KOPT-K1 (cell line): Measurements from ENCODE around the gene LDHA.
A peak's percentile ranks its signal among the peaks of the same experiment; 100 is the strongest.

Source experiments
- H3K27ac ChIP-seq: fragments of 200-600 bp; sonication (generic); 2 replicates; pipeline ENCODE4 v1.5.1; 2016; ENCODE audit warnings: antibody characterized with exemption, mild to moderate bottlenecking, low read depth, low read length; ENCODE audit not compliant: poor library complexity, severe bottlenecking
- H3K36me3 ChIP-seq: fragments of 200-600 bp; sonication (generic); 2 replicates; pipeline ENCODE4 v1.5.1; 2017; ENCODE audit warnings: antibody characterized with exemption, mild to moderate bottlenecking, low read length, moderate library complexity; ENCODE audit not compliant: insufficient read depth
- H3K9me3 ChIP-seq: fragments of 200-600 bp; sonication (generic); 2 replicates; pipeline ENCODE4 v1.5.1; 2017; ENCODE audit warnings: antibody characterized with exemption, low read length, mild to moderate bottlenecking; ENCODE audit not compliant: insufficient read depth, poor library complexity, severe bottlenecking

Gene LDHA

GRCh38 chr11:18394275-18394927 is at the start of gene LDHA:
Gene LDHA (plus strand): TSS chr11:18394563. CDS start chr11:18396843, 2,280 bp downstream.
- Histone ChIP-seq H3K27ac (peak within 1 kb of the TSS; percentile 94), H3K9me3 (no peaks in the 10 kb centered on the region), H3K36me3 (peaks cover 40% of the 10 kb centered on the region)

- Histone ChIP-seq H3K27ac (no peak overlapping the region), H3K36me3 (peaks cover 95% of the 10 kb centered on the region), H3K9me3 (no peaks in the 10 kb centered on the region)
These were observed 46.8 kb upstream of the LDHA start for GRCh38 chr11:18347471-18348125.

GRCh38 chr11:18352581-18352980 is 41.8 kb upstream of the LDHA start:
- Histone ChIP-seq H3K27ac (no peak overlapping the region), H3K36me3 (peaks cover 94% of the 10 kb centered on the region)

DNA sequence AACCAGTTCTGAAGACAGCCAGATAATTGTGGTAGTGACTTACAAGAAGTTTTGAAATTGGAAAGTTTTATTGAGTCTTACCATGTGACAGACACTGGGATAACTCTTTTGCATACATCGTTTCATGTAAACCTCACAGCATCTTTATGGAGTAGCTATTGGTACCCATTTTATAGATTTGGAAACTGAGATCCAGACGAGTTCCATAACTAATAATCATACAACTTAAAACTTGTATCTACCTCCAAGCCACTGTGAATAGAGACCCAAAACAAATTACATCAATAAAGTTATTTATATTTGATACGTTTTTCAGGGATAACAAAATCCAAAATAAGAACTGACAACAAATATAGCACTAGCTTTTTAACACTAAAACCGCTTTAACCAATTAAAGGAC is 35.7 kb upstream of the LDHA start:
- Histone ChIP-seq H3K9me3 (no peaks in the 10 kb centered on the region), H3K27ac (no peak overlapping the region), H3K36me3 (peaks cover 92% of the 10 kb centered on the region)

More at GRCh38 chr11:18352581-18352980, 41.8 kb upstream of the LDHA start:
- H3K9me3 ChIP-seq: no peaks in the 10 kb centered on the region

DNA sequence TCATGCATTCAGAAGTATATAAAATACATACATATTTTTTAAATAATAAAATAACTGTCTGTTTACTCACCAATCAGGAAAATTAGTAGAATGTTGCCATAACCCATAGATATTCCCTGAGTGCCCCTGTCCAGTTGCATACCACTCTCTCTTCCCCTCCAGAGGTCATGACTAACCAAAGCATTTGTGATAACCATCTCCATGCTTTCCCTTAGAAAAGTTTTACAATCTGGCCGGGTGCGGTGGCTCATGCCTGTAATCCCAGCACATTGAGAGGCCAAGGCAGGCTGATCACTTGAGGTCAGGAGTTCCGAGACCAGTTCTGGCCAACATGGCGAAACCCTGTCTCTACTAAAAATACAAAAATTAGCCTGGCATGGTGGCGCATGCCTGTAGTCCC is 33.2 kb upstream of the LDHA start:
- peaks cover 95% of the 10 kb centered on the region for H3K36me3 ChIP-seq
- H3K9me3 ChIP-seq: no peaks in the 10 kb centered on the region
- no peak overlapping the region for H3K27ac ChIP-seq

GRCh38 chr11:18364495-18365073 is 29.8 kb upstream of the LDHA start:
- Histone ChIP-seq H3K27ac (no peak overlapping the region), H3K36me3 (peaks cover 86% of the 10 kb centered on the region), H3K9me3 (no peaks in the 10 kb centered on the region)

GRCh38 chr11:18365741-18366140 is 28.6 kb upstream of the LDHA start:
- Histone ChIP-seq H3K9me3 (no peaks in the 10 kb centered on the region), H3K36me3 (peaks cover 75% of the 10 kb centered on the region), H3K27ac (peak overlapping the region; percentile 48)

GRCh38 chr11:18366286-18366685 is 28.1 kb upstream of the LDHA start:
- Histone ChIP-seq H3K9me3 (no peaks in the 10 kb centered on the region), H3K27ac (peak overlapping the region; percentile 48), H3K36me3 (peaks cover 69% of the 10 kb centered on the region)

DNA sequence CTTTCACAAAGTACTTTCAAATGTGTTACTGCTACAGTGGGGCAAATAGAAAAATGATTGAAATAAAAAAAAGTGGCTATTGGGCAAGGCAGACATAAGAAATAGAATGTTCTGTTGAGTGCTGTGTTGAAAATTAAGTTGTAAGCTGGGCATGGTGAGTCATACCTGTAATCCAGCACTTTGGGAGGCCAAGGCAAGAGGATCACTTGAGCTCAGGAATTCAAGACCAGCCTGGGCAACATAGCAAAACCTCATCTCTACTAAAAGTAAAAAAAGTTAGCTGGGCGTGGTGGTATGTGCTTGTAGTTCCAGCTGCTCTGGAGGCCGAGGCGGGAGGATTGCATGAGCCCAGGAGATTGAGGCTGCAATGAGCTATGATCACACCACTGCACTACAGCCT is 26.9 kb upstream of the LDHA start:
- peaks cover 59% of the 10 kb centered on the region for H3K36me3 ChIP-seq
- H3K27ac ChIP-seq: no peak overlapping the region
- H3K9me3 ChIP-seq: no peaks in the 10 kb centered on the region

- Histone ChIP-seq H3K9me3 (no peaks in the 10 kb centered on the region), H3K36me3 (peaks cover 55% of the 10 kb centered on the region), H3K27ac (no peak overlapping the region)
These were observed 26.1 kb upstream of the LDHA start for GRCh38 chr11:18368221-18368620.

DNA sequence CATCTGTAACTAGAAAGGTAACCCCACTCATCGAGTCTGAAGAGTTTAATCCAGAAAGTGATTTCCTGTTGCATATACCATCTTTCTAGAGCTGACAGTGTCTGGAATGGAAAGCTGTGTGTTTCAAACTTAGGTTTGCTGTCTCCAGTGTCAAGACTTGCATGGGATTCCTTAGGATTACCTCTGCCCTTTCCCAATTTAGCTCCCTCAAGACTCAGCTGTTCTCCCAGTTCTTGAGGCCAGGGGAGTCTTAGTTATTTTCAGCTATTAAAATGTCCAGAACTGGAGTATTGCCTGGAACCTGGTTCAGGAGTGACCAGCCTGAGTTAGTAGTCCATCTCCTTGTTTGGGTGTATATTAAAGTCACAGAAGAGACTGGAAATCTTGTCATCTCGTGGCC is 25.0 kb upstream of the LDHA start:
- peaks cover 43% of the 10 kb centered on the region for H3K36me3 ChIP-seq
- H3K9me3 ChIP-seq: no peaks in the 10 kb centered on the region
- no peak overlapping the region for H3K27ac ChIP-seq

GRCh38 chr11:18371279-18371678 is 23.1 kb upstream of the LDHA start:
- Histone ChIP-seq H3K36me3 (peaks cover 24% of the 10 kb centered on the region), H3K9me3 (no peaks in the 10 kb centered on the region), H3K27ac (no peak overlapping the region)

DNA sequence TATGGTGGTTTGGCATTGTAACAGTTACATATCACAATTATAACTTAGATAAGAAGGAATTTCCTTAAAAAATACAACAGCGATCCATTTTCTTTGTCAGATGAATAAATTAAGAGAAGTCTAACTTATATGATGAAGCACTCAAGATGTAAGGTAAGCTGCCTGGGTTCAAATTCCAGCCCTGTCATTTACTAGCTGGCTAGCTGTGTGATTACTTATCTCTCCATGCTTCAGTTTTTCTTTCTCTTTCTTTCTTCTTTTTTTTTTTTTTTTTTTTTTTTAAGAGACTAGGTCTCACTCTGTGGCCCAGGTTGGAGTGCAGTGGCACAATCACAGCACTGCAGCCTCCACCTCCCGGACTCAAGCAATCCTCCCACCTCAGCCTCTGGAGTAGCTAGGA is 22.2 kb upstream of the LDHA start:
- peaks cover 15% of the 10 kb centered on the region for H3K36me3 ChIP-seq
- no peak overlapping the region for H3K27ac ChIP-seq

DNA sequence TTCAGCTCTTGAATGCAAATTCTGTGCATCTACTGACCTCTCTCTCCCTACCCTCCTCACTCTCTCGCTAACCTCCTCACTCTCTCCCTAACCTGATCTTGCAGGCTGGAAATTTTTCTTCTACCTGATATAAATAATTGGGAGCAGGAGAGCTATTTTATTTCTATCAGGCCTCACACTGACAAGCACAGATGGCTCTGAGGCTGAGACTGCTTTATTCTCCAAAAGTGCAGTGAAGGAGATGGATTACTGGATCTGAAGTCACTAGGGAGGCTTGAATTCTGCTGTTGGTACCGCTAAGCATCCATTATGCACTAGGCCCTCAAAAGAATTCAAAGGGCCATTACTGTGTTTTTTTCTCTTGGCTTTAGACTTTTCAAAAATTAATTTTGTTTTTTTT is 19.4 kb upstream of the LDHA start:
- Histone ChIP-seq H3K27ac (no peak overlapping the region), H3K36me3 (no peaks in the 10 kb centered on the region), H3K9me3 (no peaks in the 10 kb centered on the region)

More for the DNA sequence above, 22.2 kb upstream of the LDHA start:
- H3K9me3 ChIP-seq: no peaks in the 10 kb centered on the region

DNA sequence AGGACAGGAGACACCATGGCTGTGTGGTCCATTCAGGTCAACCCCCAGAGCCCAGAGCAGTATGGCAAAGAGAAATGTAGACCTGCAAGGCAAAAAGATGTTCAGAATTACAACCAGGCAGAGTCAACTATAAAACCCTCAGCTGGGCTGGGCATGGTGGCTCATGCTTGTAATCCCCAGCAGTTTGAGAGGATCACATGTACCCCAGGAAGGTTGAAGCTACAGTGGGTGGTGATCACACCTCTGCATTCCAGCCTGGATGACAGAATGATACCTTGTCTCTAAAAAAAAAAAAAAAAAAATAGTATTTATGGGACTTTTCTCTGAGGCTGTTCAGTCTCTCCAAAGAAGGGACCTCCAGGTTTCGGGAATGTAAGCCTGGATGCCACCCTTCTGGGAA is 18.4 kb upstream of the LDHA start:
- Histone ChIP-seq H3K27ac (no peak overlapping the region), H3K9me3 (no peaks in the 10 kb centered on the region), H3K36me3 (no peaks in the 10 kb centered on the region)

GRCh38 chr11:18379201-18379600 is 15.2 kb upstream of the LDHA start:
- Histone ChIP-seq H3K36me3 (no peaks in the 10 kb centered on the region), H3K27ac (no peak overlapping the region), H3K9me3 (no peaks in the 10 kb centered on the region)
